H1 (cell line): ENCODE results near the gene ASF1B. TPM values are rescaled to one million over a fixed set of nuclear protein-coding genes. Genes with fewer than 3 reads are reported as not detected.

Experiments used
- CTCF ChIA-PET: fragments of 300-600 bp; sonication (Branson Sonifier 250); formaldehyde crosslinking; loops from one replicate; lab custom pipeline; 2021; ENCODE audit not compliant: partially characterized antibody; lab: Charles Lee
- POLR2A ChIA-PET: fragments of 300-600 bp; sonication (Branson Sonifier 250); formaldehyde crosslinking; loops from one replicate; lab custom pipeline; 2021; ENCODE audit warnings: inconsistent platforms; ENCODE audit not compliant: partially characterized antibody; lab: Charles Lee
- DNase-seq, 2 experiments: peaks; one replicate each; pipeline versions ENCODE4 v3.0.0 to v3.0.0-alpha.2; 2010 to 2022; ENCODE audit warnings: low spot score in 2 of 2, low read depth in 1 of 2, mixed read lengths in 1 of 2
- FAIRE-seq: peaks from 2 replicates; lab custom pipeline; 2011; peaks lifted over from hg19 to GRCh38; lab: Jason Lieb, UNC
- H2AFZ ChIP-seq: 2 replicates; pipeline ENCODE4 v1.8.1; 2012; ENCODE audit warnings: low read length, inconsistent platforms
- H2AK5ac ChIP-seq: 2 replicates; pipeline ENCODE4 v1.6.1; 2013; ENCODE audit warnings: low read depth, low read length
- H2BK120ac ChIP-seq: replicated peaks from 2 replicates; pipeline ENCODE3; 2013; ENCODE audit warnings: low read depth, low read length, inconsistent platforms
- H2BK12ac ChIP-seq: 2 replicates; pipeline ENCODE4 v1.6.1; 2013; ENCODE audit warnings: low read depth, low read length
- H2BK15ac ChIP-seq: 2 replicates; pipeline ENCODE4 v1.6.1; 2013; ENCODE audit warnings: low read length
- H2BK20ac ChIP-seq: 2 replicates; pipeline ENCODE4 v1.6.1; 2013; ENCODE audit warnings: low read length
- H2BK5ac ChIP-seq: 2 replicates; pipeline ENCODE4 v1.6.1; 2013; ENCODE audit warnings: low read depth, low read length
- H3K14ac ChIP-seq: 2 replicates; pipeline ENCODE4 v1.6.1; 2013; ENCODE audit warnings: inconsistent platforms; ENCODE audit not compliant: insufficient read length
- H3K18ac ChIP-seq: 2 replicates; pipeline ENCODE4 v1.6.1; 2013; ENCODE audit warnings: low read length; ENCODE audit errors: extremely low read depth
- H3K23ac ChIP-seq: 2 replicates; pipeline ENCODE4 v1.6.1; 2013; ENCODE audit warnings: inconsistent platforms; ENCODE audit not compliant: insufficient read length
- H3K23me2 ChIP-seq: 2 replicates; pipeline ENCODE4 v1.6.1; 2013; ENCODE audit warnings: low read depth, low read length
- H3K27ac ChIP-seq: 2 replicates; pipeline ENCODE4 v1.6.1; 2011; ENCODE audit warnings: low read depth, low read length, inconsistent platforms
- H3K27me3 ChIP-seq, 4 experiments: replicated peaks in 1 of 4; 1 replicate in 1 of 4; 2 replicates in 3 of 4; pipeline versions ENCODE4 v1.6.1 to v1.8.1; 2011 to 2013; ENCODE audit warnings: low read length in 3 of 4, mild to moderate bottlenecking in 3 of 4, inconsistent platforms in 2 of 4, mixed read lengths in 2 of 4, moderate library complexity in 1 of 4; ENCODE audit not compliant: control insufficient read depth in 3 of 4, insufficient read depth in 3 of 4; ENCODE audit errors: extremely low read depth in 1 of 4
- H3K36me3 ChIP-seq, 4 experiments: 2 replicates each; pipeline versions ENCODE4 v1.6.1 to v1.8.1; 2011 to 2013; ENCODE audit warnings: mild to moderate bottlenecking in 4 of 4, low read length in 3 of 4, moderate library complexity in 2 of 4, control low read depth in 1 of 4, inconsistent platforms in 1 of 4; ENCODE audit not compliant: insufficient read depth in 4 of 4, control insufficient read depth in 2 of 4
- H3K4ac ChIP-seq: replicated peaks from 2 replicates; pipeline ENCODE3; 2013; ENCODE audit warnings: low read length, low read depth, mixed read lengths, inconsistent platforms; ENCODE audit not compliant: insufficient read length
- H3K4me1 ChIP-seq, 4 experiments: replicated peaks in 1 of 4; 1 replicate in 1 of 4; 2 replicates in 3 of 4; pipeline versions ENCODE4 v1.6.1 to v1.8.1; 2011 to 2013; ENCODE audit warnings: low read length in 3 of 4, inconsistent platforms in 2 of 4, mixed read lengths in 1 of 4; ENCODE audit not compliant: insufficient read depth in 4 of 4, control insufficient read depth in 3 of 4
- H3K4me2 ChIP-seq, 2 experiments: 2 replicates each; pipeline versions ENCODE4 v1.6.1 to v1.8.1; 2011 to 2013; ENCODE audit warnings: low read depth in 2 of 2, low read length in 2 of 2, control low read depth in 1 of 2, inconsistent platforms in 1 of 2, mild to moderate bottlenecking in 1 of 2; ENCODE audit not compliant: insufficient read depth in 1 of 2
- H3K4me3 ChIP-seq, 4 experiments: fragments of 200-600, 300-600 bp in 1 of 4; sonication (generic), shearing (Covaris generic), sonication (Bioruptor Twin) in 1 of 4; 2 replicates each; pipeline versions ENCODE4 v1.5.1 to v1.8.1; 2011 to 2016; ENCODE audit warnings: low read length in 4 of 4, low read depth in 3 of 4, control low read depth in 2 of 4, inconsistent platforms in 2 of 4, mild to moderate bottlenecking in 2 of 4, mixed read lengths in 1 of 4, moderate library complexity in 1 of 4; ENCODE audit not compliant: insufficient read depth in 2 of 4; ENCODE audit errors: extremely low read depth in 1 of 4
- H3K56ac ChIP-seq: replicated peaks from 2 replicates; pipeline ENCODE3; 2013; ENCODE audit warnings: low read depth, mild to moderate bottlenecking, mixed read lengths, low read length, inconsistent platforms; ENCODE audit not compliant: insufficient read length
- H3K79me1 ChIP-seq: 2 replicates; pipeline ENCODE4 v1.6.1; 2013; ENCODE audit warnings: low read depth, low read length, control low read depth
- H3K79me2 ChIP-seq, 2 experiments: 2 replicates each; pipeline versions ENCODE4 v1.6.1 to v1.8.1; 2012 to 2013; ENCODE audit warnings: low read length in 2 of 2, mild to moderate bottlenecking in 2 of 2, inconsistent platforms in 1 of 2; ENCODE audit not compliant: insufficient read depth in 2 of 2, control insufficient read depth in 1 of 2
- H3K9ac ChIP-seq, 4 experiments: replicated peaks in 1 of 4; 1 replicate in 1 of 4; 2 replicates in 3 of 4; pipeline versions ENCODE4 v1.6.1 to v1.8.1; 2011 to 2013; ENCODE audit warnings: low read depth in 3 of 4, low read length in 3 of 4, control low read depth in 2 of 4, mild to moderate bottlenecking in 2 of 4, moderate library complexity in 2 of 4, inconsistent platforms in 1 of 4; ENCODE audit errors: extremely low read depth in 1 of 4
- H3K9me3 ChIP-seq, 2 experiments: 2 replicates each; pipeline versions ENCODE4 v1.6.1 to v1.8.1; 2012 to 2013; ENCODE audit warnings: mild to moderate bottlenecking in 2 of 2, moderate library complexity in 2 of 2, control low read depth in 1 of 2, inconsistent platforms in 1 of 2, low read depth in 1 of 2, low read length in 1 of 2, mixed read lengths in 1 of 2; ENCODE audit not compliant: insufficient read depth in 2 of 2
- H4K20me1 ChIP-seq, 2 experiments: replicated peaks in 1 of 2; 2 replicates each; pipeline versions ENCODE3 to v1.8.1; 2011 to 2013; ENCODE audit warnings: inconsistent platforms in 2 of 2, low read length in 2 of 2, mild to moderate bottlenecking in 1 of 2; ENCODE audit not compliant: insufficient read depth in 2 of 2, control insufficient read depth in 1 of 2
- H4K5ac ChIP-seq: 2 replicates; pipeline ENCODE4 v1.6.1; 2013; ENCODE audit warnings: low read length, low read depth, mixed read lengths, inconsistent platforms; ENCODE audit not compliant: insufficient read length
- H4K8ac ChIP-seq: 2 replicates; pipeline ENCODE4 v1.8.0; 2013; ENCODE audit warnings: mild to moderate bottlenecking, moderate library complexity, low read length, inconsistent platforms; ENCODE audit not compliant: insufficient read depth; ENCODE audit errors: extremely low read depth
- H4K91ac ChIP-seq: replicated peaks from 2 replicates; pipeline ENCODE3; 2013; ENCODE audit warnings: low read length, mixed read lengths, inconsistent platforms; ENCODE audit not compliant: insufficient read length
- CBX5 ChIP-seq: fragments of 300-800, 300-1000 bp; sonication (generic); IDR thresholded peaks from 2 replicates; pipeline ENCODE4 v1.7.1; 2016; ENCODE audit warnings: antibody characterized with exemption, low read length, low read depth
- RNF2 ChIP-seq: fragments of 200-900, 300-1000 bp; sonication (generic); IDR thresholded peaks from 2 replicates; pipeline ENCODE4 v1.7.1; 2016; ENCODE audit warnings: borderline replicate concordance, low read depth, mild to moderate bottlenecking, antibody characterized with exemption, low read length; ENCODE audit not compliant: poor library complexity, severe bottlenecking; ENCODE audit errors: missing control alignments
- WGBS, 2 experiments: shearing (Covaris generic) in 1 of 2; methylation state at CpG; one replicate each; pipeline versions ENCODE4 v1.1.6 to v1.1.7; 2013 to 2015; ENCODE audit warnings: low lambda C conversion rate in 2 of 2, mixed read lengths in 2 of 2, inconsistent platforms in 1 of 2, low coverage in 1 of 2, missing lambda C conversion rate in 1 of 2; ENCODE audit not compliant: insufficient replicate concordance in 2 of 2, insufficient coverage in 1 of 2, insufficient read length in 1 of 2; ENCODE audit errors: extremely low coverage in 1 of 2, missing lambda C conversion rate in 1 of 2; 5-methylcytosine and 5-hydroxymethylcytosine counted together
- polyA plus RNA-seq, 7 experiments: library from polyadenylated mRNA; depleted of rRNA in 3 of 7; stranded (reverse) in 5 of 7; unstranded in 2 of 7; fragments of >200 nt in 5 of 7; fragments of 200-250 nt in 2 of 7; gene quantifications; 1 replicate in 5 of 7; 2 replicates in 1 of 7; 4 replicates in 1 of 7; pipeline versions ENCODE4 v1.2.1 to v1.2.3, GENCODE V29; 2011 to 2013; ENCODE audit warnings: missing spikeins in 2 of 7, mixed read lengths in 2 of 7
- total RNA-seq: library from RNA; stranded (reverse); fragmentation: NEBNext Ultra II Directional; extraction: Animal tissue kit (Norgen Biotek cat#: 25700); gene quantifications from 2 replicates; pipeline ENCODE4 v1.2.1, GENCODE V29; 2021

Gene ASF1B
- total and polyA plus RNA-seq, 2 of the 8 experiments (the other 6 are each of a cell fraction or from before 2014, with no cell fraction given) = 32.6 to 59.2 TPM

- Histone ChIP-seq H3K9ac (no peak overlapping the region), H3K4me1 (no peaks in the 10 kb centered on the region), H3K56ac (no peak overlapping the region), H2BK12ac (no peak overlapping the region), H3K4ac (no peak overlapping the region), H3K27me3 (no peaks in the 10 kb centered on the region), H3K79me1 (no peaks in the 10 kb centered on the region), H3K4me2 (no peak overlapping the region), H2AFZ (no peak overlapping the region), H3K18ac (no peak overlapping the region), H3K36me3 (no peaks in the 10 kb centered on the region), H4K5ac (no peak overlapping the region), H2BK5ac (no peak overlapping the region), H3K14ac (no peak overlapping the region), H4K91ac (no peak overlapping the region), H2BK20ac (no peak overlapping the region), H2BK15ac (no peak overlapping the region), H4K20me1 (peaks cover under 1 to 4% of the 10 kb centered on the region in 2 experiments), H3K79me2 (no peaks in the 10 kb centered on the region), H3K27ac (no peak overlapping the region), H2AK5ac (no peak overlapping the region), H3K4me3 (no peak overlapping the region), H4K8ac (no peak overlapping the region), H3K23me2 (no peaks in the 10 kb centered on the region), H3K23ac (no peak overlapping the region), H2BK120ac (no peak overlapping the region), H3K9me3 (no peaks in the 10 kb centered on the region)
- TF ChIP-seq CBX5 = no peak
- no peak for TF ChIP-seq RNF2
- FAIRE-seq = no peak
- DNase-seq = no peak
- ChIA-PET POLR2A (interaction anchor here (1.2 to 2.1 kb wide), 5 partner anchors 9 to 34 kb away, joined by 3 to 6 read pairs (median 4); a partner anchor contains a TSS), CTCF (interaction anchor here (0.5 to 5.3 kb wide), 9 partner anchors 8 to 48 kb away, joined by 3 to 40 read pairs (median 3); a partner anchor contains a TSS)
- WGBS, 2 experiments = 90% methylated on average over 10 of the region's 10 CpGs; no CpG with 5 or more reads in 1 of the 2 experiments
Measured at GRCh38 chr19:14102756-14103155, 33.6 kb downstream of the ASF1B start.
